ENCODE data around the gene EDNRA.

The EDNRA gene

GRCh38 chr4:147498031-147498660, 17.2 kb downstream of the EDNRA start:
- Histone ChIP-seq H3K9me2 (replicated peaks; ENCODE audit: control insufficient read depth, low read length) (no peaks in the 10 kb centered on the region), H3K4me3 (ENCODE audit: low read length) (no peak overlapping the region), H3K36me3 (ENCODE audit: control insufficient read depth, low read length) (no peaks in the 10 kb centered on the region), H4K20me1 (ENCODE audit: control insufficient read depth, insufficient read depth, low read depth, low read length) (no peaks in the 10 kb centered on the region), H3K27ac (ENCODE audit: low read depth, low read length) (no peak overlapping the region), H3K9me3 (ENCODE audit: control insufficient read depth, insufficient read depth, low read length) (no peaks in the 10 kb centered on the region), H3F3A (ENCODE audit: control insufficient read depth, insufficient read depth) (no peaks in the 10 kb centered on the region), H3K4me1 (ENCODE audit: control insufficient read depth, low read length) (no peaks in the 10 kb centered on the region), H3K4me2 (ENCODE audit: low read length) (no peak overlapping the region), H3K27me3 (ENCODE audit: control insufficient read depth, low read length) (no peaks in the 10 kb centered on the region), H3K79me2 (ENCODE audit: control insufficient read depth, low read length) (no peaks in the 10 kb centered on the region)
- TF ChIP-seq EZH2phosphoT487 (IDR thresholded peaks at IDR 0.05; ENCODE audit: borderline replicate concordance, low read length) (no peak), CTCF (IDR thresholded peaks at IDR 0.05; ENCODE audit: low read depth, low read length, poor library complexity, severe bottlenecking) (no peak)

- H3K4me3 ChIP-seq (ENCODE audit: low read length): no peak overlapping the region
- H3K9me2 ChIP-seq (replicated peaks; ENCODE audit: control insufficient read depth, low read length): no peaks in the 10 kb centered on the region
- no peak for TF ChIP-seq EZH2phosphoT487 (IDR thresholded peaks at IDR 0.05; ENCODE audit: borderline replicate concordance, low read length)
- TF ChIP-seq CTCF (IDR thresholded peaks at IDR 0.05; ENCODE audit: low read depth, low read length, poor library complexity, severe bottlenecking): no peak
- no peak overlapping the region for H3K27ac ChIP-seq (ENCODE audit: low read depth, low read length)
- no peaks in the 10 kb centered on the region for H3K27me3 ChIP-seq (ENCODE audit: control insufficient read depth, low read length)
- H3K4me1 ChIP-seq (ENCODE audit: control insufficient read depth, low read length): no peaks in the 10 kb centered on the region
- H3K4me2 ChIP-seq (ENCODE audit: low read length): no peak overlapping the region
- no peaks in the 10 kb centered on the region for H3K9me3 ChIP-seq (ENCODE audit: control insufficient read depth, insufficient read depth, low read length)
- no peaks in the 10 kb centered on the region for H3K36me3 ChIP-seq (ENCODE audit: control insufficient read depth, low read length)
- H3K79me2 ChIP-seq (ENCODE audit: control insufficient read depth, low read length): no peaks in the 10 kb centered on the region
- no peaks in the 10 kb centered on the region for H3F3A ChIP-seq (ENCODE audit: control insufficient read depth, insufficient read depth)
- no peaks in the 10 kb centered on the region for H4K20me1 ChIP-seq (ENCODE audit: control insufficient read depth, insufficient read depth, low read depth, low read length)
Measured at GRCh38 chr4:147508346-147508745, 27.4 kb downstream of the EDNRA start.

- Histone ChIP-seq H3K27me3 (ENCODE audit: control insufficient read depth, low read length) (no peaks in the 10 kb centered on the region), H3K9me2 (replicated peaks; ENCODE audit: control insufficient read depth, low read length) (no peaks in the 10 kb centered on the region), H3F3A (ENCODE audit: control insufficient read depth, insufficient read depth) (no peaks in the 10 kb centered on the region), H3K4me1 (ENCODE audit: control insufficient read depth, low read length) (no peaks in the 10 kb centered on the region), H3K27ac (ENCODE audit: low read depth, low read length) (no peak overlapping the region), H3K36me3 (ENCODE audit: control insufficient read depth, low read length) (no peaks in the 10 kb centered on the region), H4K20me1 (ENCODE audit: control insufficient read depth, insufficient read depth, low read depth, low read length) (no peaks in the 10 kb centered on the region), H3K4me3 (ENCODE audit: low read length) (no peak overlapping the region), H3K4me2 (ENCODE audit: low read length) (no peak overlapping the region), H3K9me3 (ENCODE audit: control insufficient read depth, insufficient read depth, low read length) (no peaks in the 10 kb centered on the region), H3K79me2 (ENCODE audit: control insufficient read depth, low read length) (no peaks in the 10 kb centered on the region)
- no peak for TF ChIP-seq CTCF (IDR thresholded peaks at IDR 0.05; ENCODE audit: low read depth, low read length, poor library complexity, severe bottlenecking)
- no peak for TF ChIP-seq EZH2phosphoT487 (IDR thresholded peaks at IDR 0.05; ENCODE audit: borderline replicate concordance, low read length)
Measured at GRCh38 chr4:147509386-147509785, 28.5 kb downstream of the EDNRA start.
